B cell (primary cell): ENCODE results near the gene LRRN4CL. TPM values are rescaled to one million over a fixed set of nuclear protein-coding genes. Genes with fewer than 3 reads are reported as not detected.

ENCODE experiments used
- ATAC-seq: fragments of 200-7000 bp; cut with Tn5 transposase; one replicate; pipeline ENCODE4 v1.10.0; 2021; ENCODE audit warnings: low read depth, mild to moderate bottlenecking, moderate number of reproducible peaks, moderate library complexity
- CTCF ChIA-PET: fragments of 350-600 bp; sonication (Branson Sonifier 250); formaldehyde crosslinking; loops from one replicate; lab custom pipeline; 2021; ENCODE audit warnings: antibody characterized with exemption, inconsistent platforms; lab: Charles Lee
- POLR2A ChIA-PET: fragments of 350-600 bp; sonication (Branson Sonifier 250); formaldehyde crosslinking; loops from one replicate; lab custom pipeline; 2021; ENCODE audit warnings: antibody characterized with exemption; lab: Charles Lee
- DNase-seq: peaks from one replicate; pipeline ENCODE4 v3.0.0; 2013
- H2AFZ ChIP-seq: 2 replicates; pipeline ENCODE4 v1.6.1; 2012; ENCODE audit warnings: mild to moderate bottlenecking, low read depth, low read length; ENCODE audit not compliant: insufficient read depth, poor library complexity, severe bottlenecking
- H3K27ac ChIP-seq, 2 donors: 1 replicate in 1 of 2; 2 replicates in 1 of 2; pipeline ENCODE4 v1.5.1; 2012 to 2013; ENCODE audit warnings: low read length in 2 of 2, mild to moderate bottlenecking in 2 of 2, moderate library complexity in 1 of 2
- H3K27me3 ChIP-seq, 4 experiments: fragments of 200-600 bp in 1 of 4; sonication (generic) in 1 of 4; replicated peaks in 1 of 4; 1 replicate in 2 of 4; 2 replicates in 2 of 4; pipeline versions ENCODE4 v1.6.1 to v1.7.0; 2013 to 2016; ENCODE audit warnings: low read length in 3 of 4, mild to moderate bottlenecking in 2 of 4, mixed read lengths in 1 of 4, moderate library complexity in 1 of 4; ENCODE audit not compliant: insufficient read depth in 4 of 4, control insufficient read depth in 3 of 4; ENCODE audit errors: control extremely low read depth in 1 of 4
- H3K36me3 ChIP-seq, 2 experiments: replicated peaks in 1 of 2; 1 replicate in 1 of 2; 2 replicates in 1 of 2; pipeline versions ENCODE4 v1.6.1 to v1.7.1; 2013; ENCODE audit warnings: low read length in 1 of 2; ENCODE audit not compliant: insufficient read depth in 2 of 2, control insufficient read depth in 1 of 2; ENCODE audit errors: control extremely low read depth in 1 of 2, extremely low read depth in 1 of 2
- H3K4me1 ChIP-seq, 2 donors: fragments of 200-600 bp in 1 of 2; sonication (generic) in 1 of 2; 1 replicate in 1 of 2; 2 replicates in 1 of 2; pipeline versions ENCODE4 v1.5.1 to v1.6.1; 2013 to 2017; ENCODE audit warnings: low read length in 2 of 2; ENCODE audit not compliant: control insufficient read depth in 2 of 2, insufficient read depth in 2 of 2
- H3K4me2 ChIP-seq: replicated peaks from 2 replicates; pipeline ENCODE3; 2012; ENCODE audit warnings: mild to moderate bottlenecking, low read depth, low read length; ENCODE audit not compliant: poor library complexity, severe bottlenecking
- H3K4me3 ChIP-seq, 5 experiments: fragments of 200-600 bp in 1 of 5; sonication (generic) in 1 of 5; 1 replicate in 3 of 5; 2 replicates in 2 of 5; pipeline versions ENCODE4 v1.5.1 to v1.7.0; 2011 to 2016; ENCODE audit warnings: low read length in 4 of 5, mild to moderate bottlenecking in 4 of 5, low read depth in 2 of 5, control low read depth in 1 of 5, moderate library complexity in 1 of 5; ENCODE audit not compliant: insufficient read depth in 1 of 5; ENCODE audit errors: control extremely low read depth in 1 of 5, extremely low read depth in 1 of 5
- H3K79me2 ChIP-seq: fragments of 200-600 bp; sonication (generic); one replicate; pipeline ENCODE4 v1.6.0; 2016; ENCODE audit warnings: low read length; ENCODE audit not compliant: control insufficient read depth, insufficient read depth
- H3K9ac ChIP-seq: fragments of 200-600 bp; sonication (generic); 2 replicates; pipeline ENCODE4 v1.6.1; 2017; ENCODE audit warnings: mild to moderate bottlenecking, low read length, moderate library complexity
- H3K9me3 ChIP-seq, 3 donors: one replicate each; pipeline versions ENCODE4 v1.6.1 to v1.7.1; 2013; ENCODE audit warnings: low read length in 2 of 3; ENCODE audit not compliant: control insufficient read depth in 2 of 3, insufficient read depth in 1 of 3; ENCODE audit errors: control extremely low read depth in 1 of 3
- H4K20me1 ChIP-seq: 2 replicates; pipeline ENCODE4 v1.6.0; 2012; ENCODE audit warnings: mild to moderate bottlenecking, low read length; ENCODE audit not compliant: insufficient read depth, control insufficient read depth, poor library complexity, severe bottlenecking
- H3K27ac Mint-ChIP-seq: one replicate; pipeline ENCODE4 v1.8.0; 2021; ENCODE audit warnings: mixed read lengths
- H3K27me3 Mint-ChIP-seq: one replicate; pipeline ENCODE4 v1.8.0; 2021; ENCODE audit warnings: mixed read lengths
- H3K4me1 Mint-ChIP-seq: one replicate; pipeline ENCODE4 v1.8.0; 2021; ENCODE audit warnings: mixed read lengths
- H3K4me3 Mint-ChIP-seq: one replicate; pipeline ENCODE4 v1.8.0; 2021; ENCODE audit warnings: mixed read lengths
- H3K9me3 Mint-ChIP-seq: one replicate; pipeline ENCODE4 v1.8.0; 2022; ENCODE audit warnings: mixed read lengths; ENCODE audit not compliant: insufficient read depth
- CTCF ChIP-seq: fragments of 200-600 bp; IDR thresholded peaks from one replicate; pipeline ENCODE4 v1.8.0; 2022; ENCODE audit warnings: antibody characterized with exemption, mild to moderate bottlenecking
- EZH2 ChIP-seq: IDR thresholded peaks from 2 replicates; pipeline ENCODE4 v1.6.1; 2012; ENCODE audit warnings: borderline replicate concordance, low read depth, mild to moderate bottlenecking, moderate library complexity, low read length; ENCODE audit not compliant: insufficient read depth, poor library complexity, severe bottlenecking
- WGBS: methylation state at CpG from one replicate; pipeline ENCODE4 v1.1.5; 2013; ENCODE audit warnings: missing lambda C conversion rate; ENCODE audit not compliant: insufficient coverage; 5-methylcytosine and 5-hydroxymethylcytosine counted together
- intact Hi-C: fragments of 100-400 bp; cut with micrococcal nuclease; formaldehyde crosslinking; loops from one replicate; pipeline ENCODE4 v1.10.0; 2022
- polyA plus RNA-seq: library from polyadenylated mRNA; depleted of rRNA; stranded (reverse); fragments of >200 nt; gene quantifications from 2 replicates; pipeline ENCODE4 v1.2.3, GENCODE V29; 2012
- total RNA-seq, 2 donors: library from RNA; stranded (reverse); fragments of 120-200 nt in 1 of 2; gene quantifications; 1 replicate in 1 of 2; 2 replicates in 1 of 2; pipeline versions ENCODE4 v1.2.3 to v1.2.4, GENCODE V29; 2013 to 2022

Gene LRRN4CL
- total and polyA plus RNA-seq, 2 donors (not counting 1 experiment from before 2014, with no cell fraction given), result 0.03 to 0.25 TPM

- H3K9me3 Mint-ChIP-seq, result no peaks in the 10 kb centered on the region
- peaks cover 55% of the 10 kb centered on the region for H3K4me1 Mint-ChIP-seq
- H2AFZ ChIP-seq, result peak overlapping the region; percentile 91
- H3K4me2 ChIP-seq, result peak overlapping the region; percentile 91
- H3K27me3 ChIP-seq, result no peaks in the 10 kb centered on the region
- no peak for DNase-seq
- ChIA-PET CTCF (interaction anchor here (0.8 to 5.5 kb wide), 7 partner anchors 12 to 184 kb away, joined by 3 to 34 read pairs (median 3); partner anchors contain the start of genes SLC3A2, TMEM179B and ZBTB3), POLR2A (interaction anchor here (0.6 to 4.9 kb wide), 15 partner anchors 18 to 155 kb away, joined by 3 to 75 read pairs (median 14); partner anchors contain the start of genes BSCL2, C11orf98, CSKMT and GNG3)
- WGBS, result under 1% methylated on average over 51 of the region's 51 CpGs
- H3K4me1 ChIP-seq, result peaks cover 37 to 41% of the 10 kb centered on the region in 2 donors
- H3K27me3 Mint-ChIP-seq, result no peaks in the 10 kb centered on the region
- no peak for TF ChIP-seq CTCF
- TF ChIP-seq EZH2, result no peak
- peak overlapping the region; percentile 99 for H3K27ac Mint-ChIP-seq
- H4K20me1 ChIP-seq, result peaks cover 57% of the 10 kb centered on the region
- H3K9ac ChIP-seq, result peak overlapping the region; percentile 93
- no peak for ATAC-seq
- peak overlapping the region; percentile 95 for H3K4me3 Mint-ChIP-seq
- H3K27ac ChIP-seq, result peak overlapping the region; percentile 40 to 90
- peak overlapping the region; percentile 94 to 100 (median 99) for H3K4me3 ChIP-seq
- H3K9me3 ChIP-seq, result no peaks in the 10 kb centered on the region
- intact Hi-C loops, result loop anchor here (2.0 kb wide), 5 partner anchors 56 to 154 kb away; partner anchors contain the start of genes EML3, ROM1, SLC3A2 and STX5
- H3K79me2 ChIP-seq, result peaks cover 81% of the 10 kb centered on the region
- H3K36me3 ChIP-seq, result peaks cover 3 to 34% of the 10 kb centered on the region in 2 experiments
These were observed 37.0 kb upstream of the LRRN4CL start for GRCh38 chr11:62726156-62726914.
